ENCODE results near the gene OLFML1. TPM values are rescaled to one million over a fixed set of nuclear protein-coding genes. Genes with fewer than 3 reads are reported as not detected.

The OLFML1 gene
- total RNA-seq, 1 experiment from 2014 or later, result not detected

DNA sequence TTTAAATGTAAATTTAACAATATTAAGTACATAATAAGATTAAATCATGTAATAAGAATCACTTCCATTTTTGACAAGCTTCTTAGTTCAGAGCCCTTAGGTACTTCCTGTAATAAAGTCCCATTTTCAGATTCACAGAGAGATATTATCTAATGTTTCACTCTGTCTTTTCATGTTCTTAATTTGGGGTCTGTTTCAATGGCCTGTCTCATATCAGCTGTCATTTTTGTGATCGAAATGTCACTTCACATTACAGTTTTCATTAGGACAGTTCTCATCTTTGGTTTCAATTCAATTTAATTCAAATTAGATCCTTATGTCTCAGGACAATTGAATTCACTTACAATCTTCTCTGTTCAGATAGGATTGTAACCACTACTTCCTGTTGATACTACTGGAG lies 22.6 kb upstream of the OLFML1 start:
- Histone ChIP-seq H3K79me1 (ENCODE audit: insufficient read depth, low read depth, low read length, poor library complexity, severe bottlenecking) (no peaks in the 10 kb centered on the region), H3K9ac (ENCODE audit: extremely low read depth, insufficient read length, low read length) (no peak overlapping the region)
- WGBS (ENCODE audit: extremely low coverage, insufficient read length, low lambda C conversion rate), result no CpG with 5 or more reads among the region's 1 CpG

More for the DNA sequence above, 22.6 kb upstream of the OLFML1 start:
- no peaks in the 10 kb centered on the region for H3K27me3 Mint-ChIP-seq (ENCODE audit: low read depth)
- Histone ChIP-seq H2BK15ac (ENCODE audit: low read depth, low read length) (no peak overlapping the region), H3K14ac (ENCODE audit: insufficient read depth, low read length) (no peak overlapping the region), H2BK120ac (ENCODE audit: low read depth, low read length, poor library complexity, severe bottlenecking) (no peak overlapping the region), H4K5ac (ENCODE audit: insufficient read length, low read depth, low read length) (no peak overlapping the region), H3K4me1 (ENCODE audit: insufficient read depth, low read length) (no peaks in the 10 kb centered on the region), H2BK5ac (ENCODE audit: insufficient read length, low read length) (no peak overlapping the region), H3K56ac (ENCODE audit: insufficient read length, low read depth, low read length) (no peak overlapping the region), H3K27me3 (ENCODE audit: insufficient read depth, low read length) (no peaks in the 10 kb centered on the region), H3K18ac (ENCODE audit: insufficient read length, low read depth, low read length) (no peak overlapping the region), H3K23ac (ENCODE audit: insufficient read length, low read depth, low read length) (no peak overlapping the region), H3K4me2 (ENCODE audit: insufficient read depth, insufficient read length, low read length) (no peak overlapping the region), H3K79me2 (ENCODE audit: insufficient read depth, low read length) (no peaks in the 10 kb centered on the region), H2AK5ac (ENCODE audit: insufficient read length, low read length) (no peak overlapping the region), H2BK20ac (ENCODE audit: low read depth, low read length, poor library complexity, severe bottlenecking) (no peak overlapping the region), H4K91ac (ENCODE audit: insufficient read length, low read depth, low read length) (no peak overlapping the region), H4K20me1 (ENCODE audit: control insufficient read depth, insufficient read depth, insufficient read length) (no peaks in the 10 kb centered on the region), H3K23me2 (ENCODE audit: insufficient read length, low read depth, low read length, poor library complexity, severe bottlenecking) (no peaks in the 10 kb centered on the region), H2AFZ (ENCODE audit: low read length) (no peak overlapping the region), H2BK12ac (ENCODE audit: insufficient read length, low read depth, low read length) (no peak overlapping the region), H3K27ac (ENCODE audit: insufficient read length, low read depth, low read length) (no peak overlapping the region), H3K9me3 (ENCODE audit: control insufficient read depth, low read depth, low read length) (no peaks in the 10 kb centered on the region), H4K8ac (replicated peaks; ENCODE audit: insufficient read length, low read depth, low read length) (no peak overlapping the region), H3K4ac (ENCODE audit: low read depth, low read length) (no peak overlapping the region), H3T11ph (ENCODE audit: low read length) (no peak overlapping the region)
- no peaks in the 10 kb centered on the region for H3K4me1 Mint-ChIP-seq
- no peak overlapping the region for H3K4me3 Mint-ChIP-seq
- DNase-seq, result no peak
- no peaks in the 10 kb centered on the region for H3K36me3 Mint-ChIP-seq (ENCODE audit: insufficient read depth in 1 of 3, low read depth in 3 of 3)
- TF ChIP-seq, protein P1, sequence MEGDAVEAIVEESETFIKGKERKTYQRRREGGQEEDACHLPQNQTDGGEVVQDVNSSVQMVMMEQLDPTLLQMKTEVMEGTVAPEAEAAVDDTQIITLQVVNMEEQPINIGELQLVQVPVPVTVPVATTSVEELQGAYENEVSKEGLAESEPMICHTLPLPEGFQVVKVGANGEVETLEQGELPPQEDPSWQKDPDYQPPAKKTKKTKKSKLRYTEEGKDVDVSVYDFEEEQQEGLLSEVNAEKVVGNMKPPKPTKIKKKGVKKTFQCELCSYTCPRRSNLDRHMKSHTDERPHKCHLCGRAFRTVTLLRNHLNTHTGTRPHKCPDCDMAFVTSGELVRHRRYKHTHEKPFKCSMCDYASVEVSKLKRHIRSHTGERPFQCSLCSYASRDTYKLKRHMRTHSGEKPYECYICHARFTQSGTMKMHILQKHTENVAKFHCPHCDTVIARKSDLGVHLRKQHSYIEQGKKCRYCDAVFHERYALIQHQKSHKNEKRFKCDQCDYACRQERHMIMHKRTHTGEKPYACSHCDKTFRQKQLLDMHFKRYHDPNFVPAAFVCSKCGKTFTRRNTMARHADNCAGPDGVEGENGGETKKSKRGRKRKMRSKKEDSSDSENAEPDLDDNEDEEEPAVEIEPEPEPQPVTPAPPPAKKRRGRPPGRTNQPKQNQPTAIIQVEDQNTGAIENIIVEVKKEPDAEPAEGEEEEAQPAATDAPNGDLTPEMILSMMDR (conservative IDR thresholded peaks at IDR 0.05), result no peak
- H3K27ac Mint-ChIP-seq, result no peak overlapping the region
- no peaks in the 10 kb centered on the region; a peak in 1 of 5 replicates for H3K9me3 Mint-ChIP-seq
